Stimulated activated CD8-positive, alpha-beta memory T cell treated with anti-CD3 and anti-CD28 coated beads, Interleukin-12 subunit alpha, Interleukin-12 subunit beta, amount 100 ng/mL, for 4 hours (primary cell): Measurements from ENCODE around the gene SOX5.
"Not testable (repeated sequence)": the region's sequence is repeated elsewhere in the genome, so short reads cannot be mapped to it uniquely, and the experiment has no call there.

ENCODE experiments used
- DNase-seq: peaks from one replicate; pipeline ENCODE4 v3.0.0-alpha.2; 2020; ENCODE audit warnings: low read depth

SOX5 gene

GRCh38 chr12:23831739-23832138 is 117.7 kb downstream of the SOX5 start:
- DNase-seq, result no peak

GRCh38 chr12:23830210-23830609 is 119.3 kb downstream of the SOX5 start:
- no peak for DNase-seq

- DNase-seq, result no peak
Observed at GRCh38 chr12:23827353-23827752, 122.1 kb downstream of the SOX5 start.

- not testable (repeated sequence) for DNase-seq
Observed at GRCh38 chr12:23825124-23825523, 124.3 kb downstream of the SOX5 start.

- no peak for DNase-seq
Observed at GRCh38 chr12:23824358-23824757, 125.1 kb downstream of the SOX5 start.

GRCh38 chr12:23822883-23823282 is 126.6 kb downstream of the SOX5 start:
- DNase-seq, result not testable (repeated sequence)

GRCh38 chr12:23817345-23817744 is 132.1 kb downstream of the SOX5 start:
- DNase-seq, result no peak

- DNase-seq, result no peak
Observed at GRCh38 chr12:23816394-23816851, 133.0 kb downstream of the SOX5 start.

GRCh38 chr12:23815810-23816209 is 133.7 kb downstream of the SOX5 start:
- no peak for DNase-seq

- DNase-seq, result no peak
Observed at GRCh38 chr12:23813206-23813605, 136.3 kb downstream of the SOX5 start.

GRCh38 chr12:23810329-23810902 is 139.1 kb downstream of the SOX5 start:
- no peak for DNase-seq

- no peak for DNase-seq
Observed at GRCh38 chr12:23803540-23803939, 145.9 kb downstream of the SOX5 start.

GRCh38 chr12:23795494-23795893 is 154.0 kb downstream of the SOX5 start:
- no peak for DNase-seq

GRCh38 chr12:23781118-23781517 is 168.4 kb downstream of the SOX5 start:
- no peak for DNase-seq

GRCh38 chr12:23775208-23775607 is 174.3 kb downstream of the SOX5 start:
- DNase-seq, result no peak

GRCh38 chr12:23771240-23771949 is 178.1 kb downstream of the SOX5 start:
- DNase-seq, result no peak

- DNase-seq, result no peak
Observed at GRCh38 chr12:23770202-23770938, 179.1 kb downstream of the SOX5 start.

- no peak for DNase-seq
Observed at GRCh38 chr12:23767834-23768233, 181.6 kb downstream of the SOX5 start.

GRCh38 chr12:23763724-23764123 is 185.7 kb downstream of the SOX5 start:
- DNase-seq, result no peak

- no peak for DNase-seq
Observed at GRCh38 chr12:23760495-23760894, 189.0 kb downstream of the SOX5 start.

- no peak for DNase-seq
Observed at GRCh38 chr12:23758608-23759007, 190.9 kb downstream of the SOX5 start.

GRCh38 chr12:23757541-23757962 is 191.9 kb downstream of the SOX5 start:
- no peak for DNase-seq

- no peak for DNase-seq
Observed at GRCh38 chr12:23756416-23756815, 193.1 kb downstream of the SOX5 start.
